HFFc6 (cell line): ENCODE results near the gene LTK. TPM values are rescaled to one million over a fixed set of nuclear protein-coding genes. Genes with fewer than 3 reads are reported as not detected.

Experiments used
- DNase-seq: peaks from one replicate; pipeline ENCODE4 v3.0.0-alpha.2; 2018
- H3K27ac Mint-ChIP-seq: 2 replicates; pipeline ENCODE4 v1.8.0; 2020; ENCODE audit warnings: mild to moderate bottlenecking, mixed read lengths
- H3K27me3 Mint-ChIP-seq: 2 replicates; pipeline ENCODE4 v1.8.0; 2021; ENCODE audit warnings: mild to moderate bottlenecking, moderate library complexity, mixed read lengths; ENCODE audit not compliant: insufficient read depth
- H3K36me3 Mint-ChIP-seq: 2 replicates; pipeline ENCODE4 v1.8.0; 2021; ENCODE audit warnings: low read depth, mixed read lengths
- H3K4me1 Mint-ChIP-seq: 2 replicates; pipeline ENCODE4 v1.8.0; 2020; ENCODE audit warnings: low read depth, mixed read lengths
- H3K4me3 Mint-ChIP-seq: 2 replicates; pipeline ENCODE4 v1.8.0; 2020; ENCODE audit warnings: mild to moderate bottlenecking, moderate library complexity, mixed read lengths
- H3K9me3 Mint-ChIP-seq: 2 replicates; pipeline ENCODE4 v1.8.0; 2020; ENCODE audit warnings: mild to moderate bottlenecking, mixed read lengths
- total RNA-seq, 6 experiments: library from RNA; stranded (reverse); fragmentation: NEBNext Ultra II Directional; extraction: Animal tissue kit (Norgen Biotek cat#: 25700); gene quantifications; 2 replicates in 1 of 6; 3 replicates in 5 of 6; pipeline ENCODE4 v1.2.3, GENCODE V29; 2021
- TF ChIP-seq, protein P1 (sequence below): fragments of 200-600 bp; sonication (generic); IDR thresholded peaks from 2 replicates; pipeline ENCODE4 v1.5.0; 2021; ENCODE audit warnings: antibody characterized with exemption, mild to moderate bottlenecking

The LTK gene
- total RNA-seq, 6 experiments from 2014 or later, result 0.19 to 1.8 (median 1.2) TPM

DNA sequence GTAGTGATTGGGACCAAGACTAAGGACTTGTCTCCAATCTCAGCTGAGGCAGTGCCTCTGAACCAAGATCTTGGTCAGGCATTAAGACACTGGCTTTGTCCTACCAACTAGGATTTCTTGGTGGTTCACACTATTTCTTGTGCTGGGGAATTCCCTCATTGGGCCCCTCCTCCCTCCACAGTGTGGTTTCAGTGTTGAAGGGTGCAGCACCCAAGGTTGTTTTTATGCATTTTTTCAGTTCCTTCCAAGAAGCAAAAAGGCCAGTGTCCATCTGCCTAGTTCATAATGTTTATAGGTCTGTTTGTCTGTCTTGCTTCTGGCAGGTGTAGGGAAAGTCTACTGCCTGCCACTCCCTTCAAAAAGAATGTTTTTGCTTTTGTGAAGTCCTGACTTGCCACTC, 30.5 kb downstream of the LTK start:
- Mint-ChIP-seq H3K36me3 (peaks cover 46% of the 10 kb centered on the region), H3K9me3 (no peaks in the 10 kb centered on the region), H3K27me3 (peaks cover 7% of the 10 kb centered on the region; the same call in 1 of the 2 replicates), H3K27ac (no peak overlapping the region), H3K4me1 (peaks cover 6% of the 10 kb centered on the region), H3K4me3 (no peak overlapping the region)
- TF ChIP-seq, protein P1, sequence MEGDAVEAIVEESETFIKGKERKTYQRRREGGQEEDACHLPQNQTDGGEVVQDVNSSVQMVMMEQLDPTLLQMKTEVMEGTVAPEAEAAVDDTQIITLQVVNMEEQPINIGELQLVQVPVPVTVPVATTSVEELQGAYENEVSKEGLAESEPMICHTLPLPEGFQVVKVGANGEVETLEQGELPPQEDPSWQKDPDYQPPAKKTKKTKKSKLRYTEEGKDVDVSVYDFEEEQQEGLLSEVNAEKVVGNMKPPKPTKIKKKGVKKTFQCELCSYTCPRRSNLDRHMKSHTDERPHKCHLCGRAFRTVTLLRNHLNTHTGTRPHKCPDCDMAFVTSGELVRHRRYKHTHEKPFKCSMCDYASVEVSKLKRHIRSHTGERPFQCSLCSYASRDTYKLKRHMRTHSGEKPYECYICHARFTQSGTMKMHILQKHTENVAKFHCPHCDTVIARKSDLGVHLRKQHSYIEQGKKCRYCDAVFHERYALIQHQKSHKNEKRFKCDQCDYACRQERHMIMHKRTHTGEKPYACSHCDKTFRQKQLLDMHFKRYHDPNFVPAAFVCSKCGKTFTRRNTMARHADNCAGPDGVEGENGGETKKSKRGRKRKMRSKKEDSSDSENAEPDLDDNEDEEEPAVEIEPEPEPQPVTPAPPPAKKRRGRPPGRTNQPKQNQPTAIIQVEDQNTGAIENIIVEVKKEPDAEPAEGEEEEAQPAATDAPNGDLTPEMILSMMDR, result no peak
- DNase-seq, result no peak

DNA sequence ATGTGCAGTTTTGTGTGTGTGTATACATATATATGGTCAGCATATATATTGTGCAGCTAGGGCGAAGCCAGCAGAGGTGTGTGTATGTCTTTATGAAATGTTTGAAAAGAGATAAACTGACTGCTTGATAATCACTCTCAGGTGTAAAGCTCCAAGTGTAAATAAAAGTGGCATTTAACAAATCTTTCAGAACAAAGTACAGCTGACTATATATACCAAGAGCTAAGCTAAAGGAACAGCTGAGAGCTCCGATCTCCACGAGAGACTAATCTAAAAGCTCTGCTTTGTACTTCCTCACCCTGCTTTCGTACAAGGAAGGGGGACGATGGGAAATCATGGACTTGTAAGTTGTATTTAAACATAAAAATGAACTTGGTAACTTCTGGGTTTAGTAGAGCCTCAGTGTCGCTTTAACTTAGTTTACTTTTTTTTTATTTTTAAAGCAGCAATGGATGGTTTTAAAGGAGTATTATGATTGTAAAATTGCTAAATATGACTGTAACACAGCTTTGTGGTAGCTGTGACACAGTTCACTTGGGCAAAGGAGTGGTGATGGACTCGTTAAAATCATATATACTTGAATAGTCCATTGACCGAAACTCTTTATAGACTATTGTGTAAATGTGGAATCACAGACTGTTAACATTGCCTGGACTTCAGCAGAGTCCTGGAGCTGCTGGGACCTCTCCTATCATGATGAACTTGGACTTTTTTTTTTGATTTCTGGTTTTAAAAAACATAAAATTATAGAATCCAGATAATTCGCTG, 31.3 kb downstream of the LTK start:
- Mint-ChIP-seq H3K27me3 (peaks cover 6% of the 10 kb centered on the region; the same call in 1 of the 2 replicates), H3K4me3 (no peak overlapping the region), H3K27ac (no peak overlapping the region), H3K9me3 (no peaks in the 10 kb centered on the region), H3K36me3 (peaks cover 51% of the 10 kb centered on the region), H3K4me1 (peaks cover 4% of the 10 kb centered on the region)
- TF ChIP-seq, protein P1, result no peak
- no peak for DNase-seq

DNA sequence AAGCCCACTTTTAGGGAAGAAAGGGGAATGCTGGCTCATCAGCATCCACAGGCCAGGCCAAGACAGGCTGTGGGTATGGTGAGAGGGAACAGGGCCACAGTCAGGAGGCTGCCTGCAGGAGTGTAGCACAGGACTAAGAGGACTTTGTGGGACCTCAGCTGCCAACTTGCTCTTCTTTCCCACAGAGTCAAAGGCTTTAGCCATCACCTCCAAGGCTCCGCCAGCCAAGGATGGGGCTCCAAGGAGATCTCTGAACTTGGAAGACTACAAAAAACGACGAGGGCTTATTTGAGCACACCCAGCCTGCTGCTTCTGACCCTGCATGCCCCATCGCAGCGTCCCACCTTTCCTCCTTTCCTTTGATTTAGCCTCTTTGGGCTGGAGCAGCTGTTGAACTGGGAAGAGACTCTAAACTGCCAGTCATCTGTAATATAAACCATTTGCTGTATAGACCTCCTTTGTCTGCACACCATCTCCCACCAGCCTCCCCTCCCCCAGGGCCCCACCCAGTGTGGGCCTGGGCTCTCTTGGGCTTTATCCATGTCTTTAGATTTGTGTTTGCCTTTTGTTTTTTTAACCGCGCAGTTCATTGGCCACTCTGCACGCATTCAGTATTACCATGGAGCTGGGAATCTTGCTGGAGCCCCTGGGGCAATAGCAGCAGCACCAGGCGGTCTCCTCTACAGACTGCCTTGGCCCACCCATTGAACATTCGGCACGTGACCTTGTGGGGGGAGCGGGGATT, 33.1 kb downstream of the LTK start:
- DNase-seq, result no peak
- H3K27ac Mint-ChIP-seq, result no peak overlapping the region
- peaks cover 8% of the 10 kb centered on the region; the same call in 1 of the 2 replicates for H3K27me3 Mint-ChIP-seq
- peaks cover 10% of the 10 kb centered on the region for H3K4me1 Mint-ChIP-seq
- TF ChIP-seq, protein P1, result no peak
- no peak overlapping the region for H3K4me3 Mint-ChIP-seq
- H3K36me3 Mint-ChIP-seq, result peaks cover 63% of the 10 kb centered on the region
- no peaks in the 10 kb centered on the region for H3K9me3 Mint-ChIP-seq

DNA sequence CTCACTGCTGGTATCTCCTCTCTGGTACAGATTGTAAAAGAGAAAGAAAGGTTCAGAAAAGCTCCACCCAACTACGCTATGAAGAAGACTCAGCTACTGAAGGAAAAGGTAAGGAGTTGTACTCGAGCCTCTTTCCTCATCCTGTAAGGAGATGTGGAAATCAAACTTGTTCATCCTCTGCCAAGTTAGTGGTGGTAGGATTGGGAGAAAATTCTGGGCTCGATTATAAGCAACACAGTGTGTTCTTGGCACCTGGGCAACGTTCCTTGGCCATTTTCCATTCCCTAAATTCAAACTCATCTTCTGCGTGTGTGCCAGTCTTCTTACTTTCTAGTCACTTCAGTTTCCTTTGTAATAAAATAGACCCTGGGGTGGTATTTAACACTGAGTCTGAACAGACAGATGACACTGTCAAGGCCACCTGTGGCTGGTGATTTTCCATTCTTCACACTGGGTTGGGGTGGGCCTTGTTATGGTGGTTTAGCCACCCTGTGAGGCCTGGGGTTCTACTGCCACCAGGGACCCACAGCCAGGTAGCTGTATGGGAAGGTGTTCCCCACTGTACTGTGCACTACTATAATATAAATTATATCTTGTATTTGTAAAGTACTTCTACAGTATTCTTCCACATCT, 37.1 kb downstream of the LTK start:
- H3K36me3 Mint-ChIP-seq, result peaks cover 55% of the 10 kb centered on the region

DNA sequence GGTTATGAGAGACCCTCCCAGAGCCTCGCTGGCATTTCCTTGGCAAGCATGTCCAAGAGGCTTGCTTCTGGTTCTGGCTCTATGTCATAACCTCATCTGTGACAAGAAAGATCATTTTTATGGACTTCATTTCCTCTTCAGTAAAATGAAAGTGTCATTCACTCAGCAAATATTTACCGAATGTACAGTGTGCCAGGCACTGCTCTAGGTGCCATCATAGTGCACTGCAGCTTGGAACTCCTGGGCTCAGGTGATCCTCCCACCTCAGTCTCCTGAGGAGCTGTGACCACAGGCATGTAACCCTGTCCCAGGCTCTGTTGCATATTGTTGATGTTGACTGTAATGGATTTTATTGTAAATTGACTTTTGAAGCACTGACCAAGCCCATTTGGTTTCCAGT, 38.7 kb downstream of the LTK start:
- peaks cover 43% of the 10 kb centered on the region for H3K36me3 Mint-ChIP-seq

More for the DNA sequence above, 37.1 kb downstream of the LTK start:
- Mint-ChIP-seq H3K4me1 (peaks cover 10% of the 10 kb centered on the region), H3K27me3 (peaks cover 4% of the 10 kb centered on the region; the same call in 1 of the 2 replicates), H3K27ac (peak overlapping the region; percentile 79), H3K9me3 (no peaks in the 10 kb centered on the region), H3K4me3 (no peak overlapping the region)
- TF ChIP-seq, protein P1, result no peak
- no peak for DNase-seq

More for the DNA sequence above, 38.7 kb downstream of the LTK start:
- no peak overlapping the region for H3K4me3 Mint-ChIP-seq
- peaks cover 4% of the 10 kb centered on the region; the same call in 1 of the 2 replicates for H3K27me3 Mint-ChIP-seq
- DNase-seq, result no peak
- no peaks in the 10 kb centered on the region for H3K9me3 Mint-ChIP-seq
- TF ChIP-seq, protein P1, result no peak
- peaks cover 10% of the 10 kb centered on the region for H3K4me1 Mint-ChIP-seq
- no peak overlapping the region for H3K27ac Mint-ChIP-seq
